SK-N-SH treated with all-trans-retinoic acid at 6 μM for 48 hours (cell line): ENCODE measurements around the gene FAT1.

ENCODE experiments used
- ATAC-seq: fragments of 200-7000 bp; cut with Tn5 transposase; 3 replicates; pipeline ENCODE4 v1.9.1; 2020; ENCODE audit warnings: mild to moderate bottlenecking, moderate library complexity
- ARNTL ChIP-seq: fragments of 450-650 bp; formaldehyde crosslinking; IDR thresholded peaks from 2 replicates; pipeline ENCODE4 v1.5.0; 2020; ENCODE audit warnings: low read depth, mild to moderate bottlenecking, moderate library complexity, borderline replicate concordance
- BACH2 ChIP-seq: fragments of 250-450 bp; sonication (Bioruptor Pico); IDR thresholded peaks from 2 replicates; pipeline ENCODE4 v1.9.0; 2021; ENCODE audit warnings: mild to moderate bottlenecking, borderline replicate concordance
- CREB5 ChIP-seq: fragments of 250-450 bp; sonication (Bioruptor Pico); IDR thresholded peaks from 2 replicates; pipeline ENCODE4 v1.5.1; 2020; ENCODE audit warnings: low read depth, mild to moderate bottlenecking, moderate library complexity
- CSDC2 ChIP-seq: fragments of 250-450 bp; sonication (Bioruptor Pico); IDR thresholded peaks from 2 replicates; pipeline ENCODE4 v1.5.0; 2020; ENCODE audit warnings: mild to moderate bottlenecking, moderate library complexity
- CSRNP3 ChIP-seq: fragments of 250-450 bp; sonication (Bioruptor Pico); IDR thresholded peaks from 2 replicates; pipeline ENCODE4 v1.5.1; 2021; ENCODE audit warnings: mild to moderate bottlenecking, moderate library complexity
- ESRRG ChIP-seq: fragments of 250-450 bp; sonication (Bioruptor Pico); IDR thresholded peaks from 2 replicates; pipeline ENCODE4 v1.6.1; 2021; ENCODE audit warnings: mild to moderate bottlenecking
- GLIS3 ChIP-seq: fragments of 250-450 bp; sonication (Bioruptor Pico); IDR thresholded peaks from 2 replicates; pipeline ENCODE4 v1.5.0; 2020; ENCODE audit warnings: mild to moderate bottlenecking, moderate library complexity
- ISL1 ChIP-seq: fragments of 250-450 bp; sonication (Bioruptor Pico); IDR thresholded peaks from 2 replicates; pipeline ENCODE4 v2.1.2; 2022; ENCODE audit warnings: mild to moderate bottlenecking, moderate library complexity
- OSR1 ChIP-seq: fragments of 250-450 bp; sonication (Bioruptor Pico); IDR thresholded peaks from 2 replicates; pipeline ENCODE4 v1.8.0; 2022; ENCODE audit warnings: moderate library complexity, mild to moderate bottlenecking, inconsistent platforms
- PATZ1 ChIP-seq: fragments of 250-450 bp; sonication (Bioruptor Pico); IDR thresholded peaks from 2 replicates; pipeline ENCODE4 v1.8.0; 2020; ENCODE audit warnings: mild to moderate bottlenecking, moderate library complexity, borderline replicate concordance
- POU6F1 ChIP-seq: fragments of 250-450 bp; sonication (Bioruptor Pico); IDR thresholded peaks from 2 replicates; pipeline ENCODE4 v1.8.0; 2021; ENCODE audit warnings: low read depth, mild to moderate bottlenecking, moderate library complexity, borderline replicate concordance
- PPARA ChIP-seq: fragments of 250-450 bp; sonication (Bioruptor Pico); IDR thresholded peaks from 2 replicates; pipeline ENCODE4 v1.5.0; 2020; ENCODE audit warnings: mild to moderate bottlenecking, borderline replicate concordance
- RARB ChIP-seq: fragments of 250-450 bp; sonication (Bioruptor Pico); IDR thresholded peaks from 2 replicates; pipeline ENCODE4 v1.8.0; 2021; ENCODE audit warnings: mild to moderate bottlenecking, moderate library complexity
- SNAI2 ChIP-seq: fragments of 250-450 bp; sonication (Bioruptor Pico); IDR thresholded peaks from 2 replicates; pipeline ENCODE4 v1.5.0; 2020; ENCODE audit warnings: mild to moderate bottlenecking, moderate library complexity
- TCF4 ChIP-seq: fragments of 250-450 bp; sonication (Bioruptor Pico); IDR thresholded peaks from 2 replicates; pipeline ENCODE4 v1.8.0; 2021; ENCODE audit warnings: mild to moderate bottlenecking, moderate library complexity, borderline replicate concordance
- TOX ChIP-seq: fragments of 250-450 bp; sonication (Bioruptor Pico); IDR thresholded peaks from 2 replicates; pipeline ENCODE4 v1.8.0; 2021; ENCODE audit warnings: mild to moderate bottlenecking, moderate library complexity, borderline replicate concordance
- TSHZ2 ChIP-seq: fragments of 250-450 bp; sonication (Bioruptor Pico); IDR thresholded peaks from 2 replicates; pipeline ENCODE4 v1.5.0; 2020; ENCODE audit warnings: mild to moderate bottlenecking, moderate library complexity
- ZC3H10 ChIP-seq: fragments of 250-450 bp; sonication (Bioruptor Pico); IDR thresholded peaks from 2 replicates; pipeline ENCODE4 v1.5.1; 2021; ENCODE audit warnings: mild to moderate bottlenecking, moderate library complexity
- ZFP3 ChIP-seq: fragments of 250-450 bp; sonication (Bioruptor Pico); IDR thresholded peaks from 2 replicates; pipeline ENCODE4 v1.5.0; 2020; ENCODE audit warnings: mild to moderate bottlenecking, moderate library complexity
- ZFP30 ChIP-seq: fragments of 450-650 bp; formaldehyde crosslinking; IDR thresholded peaks from 2 replicates; pipeline ENCODE4 v1.5.0; 2022; ENCODE audit warnings: mild to moderate bottlenecking, moderate library complexity
- ZNF565 ChIP-seq: fragments of 450-650 bp; formaldehyde crosslinking; conservative IDR thresholded peaks from 2 replicates; pipeline ENCODE4 v1.5.0; 2020; ENCODE audit warnings: low read depth, mild to moderate bottlenecking, moderate library complexity
- ZNF70 ChIP-seq: fragments of 450-650 bp; formaldehyde crosslinking; IDR thresholded peaks from 2 replicates; pipeline ENCODE4 v1.5.0; 2020; ENCODE audit warnings: mild to moderate bottlenecking, moderate library complexity
- ZNF8 ChIP-seq: fragments of 450-650 bp; formaldehyde crosslinking; IDR thresholded peaks from 2 replicates; pipeline ENCODE4 v1.5.0; 2020; ENCODE audit warnings: mild to moderate bottlenecking, moderate library complexity

Gene FAT1

GRCh38 chr4:186761393-186761792, 37.7 kb upstream of the FAT1 start:
- ATAC-seq = no peak
- TF ChIP-seq TSHZ2 (CRISPR knock-in tag) (no peak), CSRNP3 (CRISPR knock-in tag) (no peak), ISL1 (no peak), GLIS3 (CRISPR knock-in tag) (no peak), ESRRG (CRISPR knock-in tag) (no peak), SNAI2 (no peak), RARB (no peak), CREB5 (CRISPR knock-in tag) (no peak), PPARA (CRISPR knock-in tag) (no peak), ZNF565 (CRISPR knock-in tag) (no peak), CSDC2 (CRISPR knock-in tag) (no peak), ARNTL (CRISPR knock-in tag) (no peak), TCF4 (no peak), TOX (CRISPR knock-in tag) (no peak), OSR1 (no peak), ZC3H10 (no peak), ZNF8 (CRISPR knock-in tag) (no peak)

GRCh38 chr4:186760576-186760975, 36.9 kb upstream of the FAT1 start:
- TF ChIP-seq ZFP30 (CRISPR knock-in tag) = no peak
- TF ChIP-seq, all 23 proteins: peak for 0
- no peak for ATAC-seq

- no peak for ATAC-seq
- TF ChIP-seq GLIS3 (CRISPR knock-in tag) (no peak), ZFP30 (CRISPR knock-in tag) (no peak), RARB (no peak), OSR1 (no peak), PPARA (CRISPR knock-in tag) (no peak), BACH2 (CRISPR knock-in tag) (no peak), ZC3H10 (no peak), TCF4 (no peak), TOX (CRISPR knock-in tag) (no peak), ZFP3 (CRISPR knock-in tag) (no peak), ZNF8 (CRISPR knock-in tag) (no peak), ZNF565 (CRISPR knock-in tag) (no peak), ARNTL (CRISPR knock-in tag) (no peak), CREB5 (CRISPR knock-in tag) (no peak), POU6F1 (no peak), CSRNP3 (CRISPR knock-in tag) (no peak), ZNF70 (CRISPR knock-in tag) (no peak), ISL1 (no peak), TSHZ2 (CRISPR knock-in tag) (no peak), PATZ1 (CRISPR knock-in tag) (no peak)
Observed at GRCh38 chr4:186759990-186760389, 36.3 kb upstream of the FAT1 start.
